GM03348 (cell line): Measurements from ENCODE around the gene SKP1.
A peak's percentile ranks its signal among the peaks of the same experiment; 100 is the strongest.

Experiments used
- DNase-seq: peaks from one replicate; pipeline ENCODE4 v3.0.0; 2012; ENCODE audit warnings: low spot score

The SKP1 gene

GRCh38 chr5:134113902-134114875 lies 62.6 kb downstream of the SKP1 start, which contains the start of gene TCF7:
TSS of gene TCF7 (plus strand) at chr5:134114681. CDS start at chr5:134114907, 226 bp downstream.
- peak; percentile 98 for DNase-seq

DNA sequence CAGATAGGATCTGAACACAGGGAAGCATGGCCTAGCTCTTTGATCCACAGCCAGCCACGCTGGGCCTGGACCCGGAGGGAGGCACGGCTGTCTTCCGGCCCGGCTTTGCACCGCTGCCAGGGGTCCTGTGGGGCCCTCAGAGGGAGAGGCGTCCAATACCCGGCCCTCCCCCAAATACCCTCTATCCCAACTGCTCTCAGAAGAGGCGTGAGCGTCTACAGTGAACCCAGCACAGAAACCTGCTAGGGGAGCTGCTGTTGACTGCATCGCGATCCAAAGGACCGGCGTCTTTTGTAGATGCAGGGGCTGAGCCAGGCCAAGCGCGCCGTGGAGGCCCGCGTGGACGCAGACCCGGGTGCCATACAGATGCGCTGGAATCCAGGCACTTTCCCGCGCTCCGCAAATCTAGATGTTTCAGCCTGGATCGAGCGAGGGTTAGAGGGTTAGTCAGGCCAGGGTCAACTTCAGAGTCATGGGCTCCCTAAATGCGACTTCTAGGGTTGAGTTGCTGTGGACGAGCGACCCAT lies 63.3 kb downstream of the SKP1 start:
- no peak for DNase-seq

DNA sequence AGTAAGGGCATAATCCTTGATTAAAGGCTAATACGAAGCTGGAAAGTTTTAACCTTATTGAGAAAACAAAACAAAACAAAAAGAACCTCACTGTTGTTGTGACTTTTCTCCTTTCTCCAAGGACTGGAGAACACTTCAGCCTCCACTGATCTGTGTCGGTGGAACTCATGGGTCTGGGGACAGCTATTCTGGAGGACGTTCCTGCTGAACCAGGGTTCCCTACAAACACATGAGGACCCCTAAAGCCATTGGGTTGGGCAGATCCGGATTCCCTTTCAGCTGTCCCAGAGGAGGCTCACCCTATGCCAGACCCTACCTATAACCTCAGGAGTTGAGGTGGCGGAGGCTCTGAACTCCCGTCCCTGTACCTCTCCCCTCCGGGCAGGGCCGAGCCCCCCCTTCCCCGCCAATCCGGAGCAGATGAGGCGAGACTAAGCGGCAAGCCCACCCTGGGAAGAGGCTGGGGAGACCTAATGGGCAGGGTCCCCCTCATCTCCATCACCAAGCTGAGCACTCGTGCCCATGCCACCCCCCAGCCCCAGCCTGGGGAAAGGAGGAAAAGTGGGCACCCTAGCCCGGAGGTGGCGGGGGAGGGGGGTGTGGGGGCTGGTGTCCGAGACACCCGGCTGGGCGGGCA lies 63.9 kb downstream of the SKP1 start:
- DNase-seq = no peak

GRCh38 chr5:134111741-134112647 lies 64.8 kb downstream of the SKP1 start:
- peak; percentile 65 for DNase-seq

DNA sequence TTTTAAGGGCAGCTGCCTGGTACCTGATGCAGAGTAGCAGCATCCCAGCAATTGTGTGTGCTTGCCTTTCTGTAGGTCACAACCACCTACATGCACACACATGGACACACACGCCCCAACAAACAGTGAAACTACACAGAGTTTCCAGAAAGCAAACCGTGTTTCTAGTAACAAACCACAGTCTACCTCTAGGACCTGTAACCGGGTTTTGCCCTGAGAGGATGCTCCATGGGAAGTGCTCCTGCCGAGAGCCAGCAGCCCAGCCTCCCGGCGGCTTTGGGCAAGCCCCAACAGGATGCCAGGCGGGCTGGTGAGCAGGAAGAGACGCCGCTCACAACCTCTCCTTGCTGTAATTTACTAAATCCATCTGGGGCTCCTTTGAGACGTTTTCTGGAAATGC lies 66.4 kb downstream of the SKP1 start:
- no peak for DNase-seq

GRCh38 chr5:134107779-134108178 lies 69.0 kb downstream of the SKP1 start:
- DNase-seq = no peak

DNA sequence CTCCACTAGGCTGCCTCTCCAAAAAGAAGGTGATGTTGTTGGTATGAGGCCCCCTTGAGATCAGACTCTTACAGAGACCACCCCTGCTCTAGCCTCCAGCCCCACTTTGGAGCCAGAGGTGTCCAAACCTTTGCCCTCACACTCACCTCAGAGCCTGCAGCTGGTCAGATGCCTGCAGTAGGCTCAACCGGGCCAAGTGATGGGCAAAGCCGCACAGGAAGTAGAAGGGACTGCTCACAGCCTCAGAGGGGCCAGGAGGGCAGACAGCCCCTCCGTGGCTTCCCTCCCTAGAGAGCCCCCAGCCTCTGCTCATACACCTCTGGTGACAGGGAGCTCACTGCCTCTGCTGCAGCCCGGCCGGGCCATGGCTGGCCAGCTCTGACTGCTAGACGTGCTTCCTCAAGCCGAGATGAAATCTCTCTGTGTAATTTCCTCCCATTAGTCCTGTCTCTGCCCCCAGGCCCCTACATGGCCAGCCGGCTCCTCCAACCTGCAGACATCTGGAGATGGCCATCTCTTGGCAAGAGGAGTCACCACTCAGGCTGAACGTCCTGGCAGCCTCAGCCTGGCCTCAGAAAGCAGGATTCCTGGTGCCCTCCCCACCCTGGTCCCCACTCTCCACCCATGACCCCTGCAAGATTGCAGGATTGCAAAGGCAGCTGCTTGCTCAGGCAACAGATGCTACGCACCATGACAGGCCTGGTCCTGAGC lies 69.6 kb downstream of the SKP1 start:
- no peak for DNase-seq

DNA sequence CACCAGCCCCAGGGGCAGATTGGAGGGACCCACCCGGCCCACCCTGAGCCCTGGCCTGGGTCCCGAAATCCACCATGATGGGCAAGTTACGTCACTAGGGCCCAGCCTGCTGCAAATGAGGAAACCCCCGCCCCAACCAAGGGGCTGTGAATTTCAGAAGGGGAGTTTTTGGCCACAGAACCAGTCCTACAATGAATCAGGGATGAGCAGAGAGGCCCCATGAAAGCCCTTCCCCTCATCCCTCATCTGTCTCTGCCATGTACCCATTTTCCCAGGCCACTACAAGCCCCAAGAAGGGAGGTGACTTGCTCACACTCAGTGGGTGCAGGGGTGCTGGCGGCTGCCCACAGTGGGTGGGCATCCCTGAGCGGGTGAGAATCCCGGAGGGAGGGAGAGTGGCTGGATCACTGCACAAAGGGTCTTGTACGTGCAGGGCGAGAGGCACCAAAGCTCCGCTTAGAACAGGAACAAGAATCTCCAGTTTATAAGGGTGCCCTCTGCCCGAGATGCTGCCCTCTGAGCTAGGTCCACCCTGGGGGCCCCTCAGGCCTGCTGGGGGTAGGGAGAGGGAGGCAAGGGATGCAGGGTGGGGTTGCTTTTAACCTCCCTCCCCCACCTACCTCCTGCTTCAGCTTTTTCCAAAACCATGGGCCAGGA lies 72.6 kb downstream of the SKP1 start:
- DNase-seq = no peak

DNA sequence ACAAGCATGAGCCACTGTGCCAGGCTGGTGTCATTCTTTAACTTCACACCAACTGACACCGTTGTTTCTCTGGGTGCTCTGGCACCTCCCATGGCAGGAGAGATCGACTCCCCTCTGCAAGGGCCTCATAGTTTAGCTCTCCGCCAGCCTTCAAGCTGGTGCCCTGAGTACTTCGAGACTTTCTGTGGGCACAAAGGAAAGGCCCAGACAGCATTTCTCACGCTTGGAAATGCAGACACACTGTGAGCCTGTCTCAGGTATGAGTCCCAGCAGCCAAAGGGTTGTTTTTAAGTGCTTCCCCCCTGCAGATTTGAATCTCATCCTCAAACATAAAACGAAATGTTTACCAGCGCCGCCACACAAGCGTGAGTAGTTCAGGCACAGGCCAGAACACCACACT lies 73.4 kb downstream of the SKP1 start:
- DNase-seq = no peak

DNA sequence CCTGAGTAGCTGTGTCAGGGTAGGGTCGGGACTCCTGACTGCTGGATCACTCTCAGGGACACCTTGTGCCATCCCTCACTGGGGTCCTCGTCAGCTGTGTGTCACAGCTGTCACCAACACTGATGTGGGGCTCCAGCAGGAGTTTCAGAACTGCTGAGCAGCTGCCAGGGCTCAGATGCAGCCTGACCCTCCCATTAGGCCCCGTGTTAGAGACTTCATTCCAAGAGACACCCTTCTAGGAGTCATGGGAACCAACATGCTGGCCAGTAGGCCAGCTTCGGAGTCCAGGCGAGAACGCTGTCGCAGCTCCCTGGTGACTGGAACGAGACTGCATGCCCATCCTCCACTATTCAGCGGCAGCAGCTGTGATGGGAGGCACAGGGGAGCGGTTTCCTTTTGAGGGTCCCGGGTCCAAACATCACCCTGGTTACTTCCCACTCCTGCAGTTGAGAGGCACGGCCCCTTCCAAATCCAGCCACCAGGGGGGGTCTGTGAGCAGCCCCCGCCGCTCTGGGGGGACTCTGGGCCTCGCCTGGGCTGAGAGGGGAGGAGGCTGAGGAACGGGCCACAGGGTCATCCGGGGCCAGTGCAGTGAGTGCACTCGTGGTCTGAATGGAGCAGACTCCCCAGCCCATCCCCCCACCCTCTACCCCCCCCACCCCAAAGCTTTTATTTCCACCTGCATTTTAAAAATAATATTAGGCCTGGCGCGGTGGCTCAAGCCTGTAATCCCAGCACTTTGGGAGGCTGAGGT lies 74.9 kb downstream of the SKP1 start:
- DNase-seq = peak; percentile 89

DNA sequence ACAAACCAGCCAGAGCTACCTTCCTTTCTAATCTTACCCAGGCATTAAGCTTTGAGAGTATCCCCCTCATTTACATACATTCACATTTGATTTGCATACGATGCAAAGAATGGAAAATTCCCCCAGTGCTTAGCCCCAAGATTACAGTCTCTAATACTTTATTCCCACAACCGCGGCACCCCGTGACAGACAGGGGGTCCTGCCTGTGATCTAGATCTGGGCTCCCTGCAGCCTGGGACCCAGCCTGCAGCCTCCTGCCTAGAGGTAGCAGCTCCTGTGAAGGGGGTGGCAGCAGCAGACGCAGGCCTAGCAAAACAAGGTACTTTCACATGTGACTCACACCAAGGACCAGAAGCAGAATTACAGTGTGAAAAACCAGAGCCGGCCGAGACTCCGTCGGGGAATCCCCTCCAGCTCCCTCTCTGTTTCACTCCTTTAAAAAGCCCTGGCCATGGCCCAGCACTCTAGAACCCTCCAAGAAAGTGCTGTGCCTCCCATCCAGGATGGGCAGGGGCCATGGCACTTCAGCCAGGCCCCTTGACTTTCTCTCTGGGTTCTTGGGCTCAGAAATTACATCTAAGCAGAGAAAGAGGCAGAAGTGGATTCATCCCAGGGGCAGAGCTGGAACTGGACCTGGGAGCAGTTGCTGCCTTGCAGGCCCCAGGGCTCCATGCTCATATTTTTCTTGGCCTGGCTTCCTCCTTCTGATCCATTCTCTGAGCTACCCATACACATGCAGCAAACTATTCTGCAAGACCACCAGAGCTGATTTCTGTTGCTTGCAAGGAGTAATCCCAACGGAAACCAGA lies 76.3 kb downstream of the SKP1 start:
- DNase-seq = peak; percentile 55

DNA sequence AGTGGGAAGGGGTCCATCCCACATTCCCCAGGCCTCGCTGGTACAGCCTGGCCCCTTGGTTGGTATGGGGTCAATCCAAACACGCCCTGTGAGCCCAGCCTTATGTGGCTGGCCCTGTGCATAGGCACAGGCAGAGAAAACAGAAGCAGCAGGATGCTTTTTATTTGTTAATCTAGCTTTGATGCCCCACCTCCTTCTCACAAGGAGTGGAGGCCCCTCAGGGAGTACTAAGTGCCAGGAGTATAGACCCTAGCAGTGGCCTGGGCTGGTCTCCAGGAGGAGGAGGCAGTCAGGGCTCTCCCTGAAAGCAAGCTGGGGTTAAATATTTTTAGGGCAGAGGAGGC lies 76.8 kb downstream of the SKP1 start:
- DNase-seq = no peak

GRCh38 chr5:134099288-134099872 lies 77.4 kb downstream of the SKP1 start:
- DNase-seq = no peak
